AG10803 (cell line): ENCODE results near the gene HHIPL1.

Source experiments
- DNase-seq: peaks from one replicate; pipeline ENCODE4 v3.0.0; 2010; ENCODE audit warnings: low read depth
- H3K4me3 ChIP-seq: 2 replicates; pipeline ENCODE4 v1.5.1; 2011; ENCODE audit warnings: mild to moderate bottlenecking, low read length, control low read depth
- TF ChIP-seq, protein P1 (sequence below): conservative IDR thresholded peaks from 2 replicates; pipeline ENCODE4 v1.5.1; 2011; ENCODE audit warnings: mild to moderate bottlenecking, low read length, control low read depth, inconsistent platforms

HHIPL1 gene

DNA sequence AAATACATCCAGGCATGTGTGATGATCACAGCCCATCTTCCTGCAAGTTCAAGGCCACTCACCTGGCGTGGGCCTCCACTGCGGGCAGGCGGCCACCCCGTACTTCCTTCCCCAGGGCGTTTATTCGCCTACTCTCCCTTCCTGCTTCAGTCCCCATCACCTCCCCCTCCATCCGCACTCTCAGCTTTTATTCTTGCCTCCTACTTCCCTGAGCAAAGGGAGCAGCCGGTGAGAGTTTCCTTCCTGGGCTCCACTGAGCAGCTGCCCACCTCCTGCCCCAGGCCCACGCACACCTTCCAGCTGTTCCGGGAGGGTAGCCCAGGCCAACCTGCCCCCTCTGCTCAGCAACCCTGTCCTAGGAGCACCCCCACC lies 43.3 kb downstream of the HHIPL1 start:
- TF ChIP-seq, protein P1, sequence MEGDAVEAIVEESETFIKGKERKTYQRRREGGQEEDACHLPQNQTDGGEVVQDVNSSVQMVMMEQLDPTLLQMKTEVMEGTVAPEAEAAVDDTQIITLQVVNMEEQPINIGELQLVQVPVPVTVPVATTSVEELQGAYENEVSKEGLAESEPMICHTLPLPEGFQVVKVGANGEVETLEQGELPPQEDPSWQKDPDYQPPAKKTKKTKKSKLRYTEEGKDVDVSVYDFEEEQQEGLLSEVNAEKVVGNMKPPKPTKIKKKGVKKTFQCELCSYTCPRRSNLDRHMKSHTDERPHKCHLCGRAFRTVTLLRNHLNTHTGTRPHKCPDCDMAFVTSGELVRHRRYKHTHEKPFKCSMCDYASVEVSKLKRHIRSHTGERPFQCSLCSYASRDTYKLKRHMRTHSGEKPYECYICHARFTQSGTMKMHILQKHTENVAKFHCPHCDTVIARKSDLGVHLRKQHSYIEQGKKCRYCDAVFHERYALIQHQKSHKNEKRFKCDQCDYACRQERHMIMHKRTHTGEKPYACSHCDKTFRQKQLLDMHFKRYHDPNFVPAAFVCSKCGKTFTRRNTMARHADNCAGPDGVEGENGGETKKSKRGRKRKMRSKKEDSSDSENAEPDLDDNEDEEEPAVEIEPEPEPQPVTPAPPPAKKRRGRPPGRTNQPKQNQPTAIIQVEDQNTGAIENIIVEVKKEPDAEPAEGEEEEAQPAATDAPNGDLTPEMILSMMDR: no peak
- no peak overlapping the region for H3K4me3 ChIP-seq
- no peak for DNase-seq

DNA sequence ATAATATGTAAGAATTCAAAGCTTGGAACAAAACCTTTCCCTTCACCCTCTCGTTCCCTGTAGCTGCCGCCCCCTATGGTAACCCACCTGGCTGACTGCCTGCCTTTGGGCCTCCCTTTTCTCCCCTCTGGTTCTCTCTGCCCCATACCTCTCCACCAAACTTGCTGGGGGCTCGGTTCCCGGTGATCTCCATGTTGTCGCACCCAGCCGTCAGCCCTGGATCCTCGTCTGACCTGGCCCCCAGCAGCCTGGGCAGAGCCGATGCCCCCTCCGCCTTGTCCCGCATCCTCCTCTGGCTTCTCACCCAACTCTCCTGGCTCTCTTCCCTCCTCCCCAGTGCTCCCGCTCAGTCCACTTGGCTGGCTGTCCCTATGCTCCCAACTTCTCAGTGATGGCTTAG lies 43.7 kb downstream of the HHIPL1 start:
- no peak overlapping the region for H3K4me3 ChIP-seq
- TF ChIP-seq, protein P1: no peak

DNA sequence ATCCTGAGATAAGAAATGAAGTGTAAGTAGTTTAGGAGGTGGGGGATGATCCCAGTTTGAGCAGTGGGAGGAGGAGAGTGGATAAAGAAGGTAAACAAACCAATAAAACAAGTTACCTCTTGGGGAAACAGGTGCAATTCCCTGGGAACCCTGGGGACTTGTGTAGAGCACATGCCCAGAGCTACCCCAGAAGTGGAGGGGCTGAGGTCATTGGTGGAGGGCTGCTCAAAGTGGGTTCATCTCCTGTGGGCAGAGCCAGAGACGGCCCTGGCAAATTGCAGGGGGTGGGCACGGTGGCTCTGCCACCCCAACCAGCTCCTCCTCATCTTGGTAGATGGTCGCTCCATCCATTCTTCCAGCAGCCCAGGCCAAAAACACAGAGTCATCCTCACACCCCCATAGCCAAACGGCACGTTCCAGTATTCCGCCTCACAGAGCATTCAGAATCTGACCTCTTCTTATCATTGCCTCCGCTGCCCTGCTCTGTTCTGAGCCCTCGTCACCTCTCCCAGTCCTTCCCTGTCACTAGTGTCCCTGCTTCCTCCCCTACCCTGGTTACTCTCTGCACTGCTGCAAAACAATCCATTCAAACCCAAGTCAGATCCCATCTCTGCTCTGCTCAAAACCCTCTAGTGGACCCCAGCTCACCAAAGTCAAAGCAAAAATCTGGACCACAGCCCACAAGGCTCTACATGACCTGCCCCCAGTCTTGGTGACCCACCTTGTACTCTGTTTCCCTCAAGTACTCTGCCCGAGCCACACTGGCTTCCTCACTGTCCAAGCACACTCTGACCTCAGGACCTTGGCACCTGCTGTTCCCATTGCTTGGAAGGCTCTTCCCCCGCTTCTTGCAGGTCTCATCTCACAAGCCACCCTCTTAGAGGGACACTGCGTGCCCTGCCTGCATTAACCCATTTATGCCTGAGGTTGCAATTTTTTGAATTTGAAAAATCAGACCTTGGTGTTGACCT lies 44.6 kb downstream of the HHIPL1 start:
- TF ChIP-seq, protein P1: no peak
- no peak for DNase-seq
- H3K4me3 ChIP-seq: no peak overlapping the region

More for the DNA sequence above, 43.7 kb downstream of the HHIPL1 start:
- DNase-seq: no peak

DNA sequence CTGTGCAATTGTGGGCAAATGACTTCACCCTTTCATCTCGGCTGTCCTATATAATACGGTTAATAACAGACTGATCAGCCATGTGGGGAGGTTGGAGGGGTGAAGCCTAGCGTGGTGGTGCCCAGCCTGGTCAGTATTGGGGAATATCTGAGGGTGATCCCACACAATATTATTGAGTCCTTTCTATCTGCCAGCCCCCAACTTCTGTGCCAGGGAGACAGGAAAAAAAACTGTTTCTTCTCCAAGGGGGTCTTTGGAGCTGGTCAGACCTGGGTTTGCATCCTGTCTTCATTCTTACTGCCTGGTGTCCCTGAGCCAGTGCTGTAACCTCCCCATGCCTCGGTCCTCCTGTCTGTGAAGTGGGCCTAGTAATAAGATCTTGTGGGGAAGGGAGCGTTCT lies 45.7 kb downstream of the HHIPL1 start:
- TF ChIP-seq, protein P1: no peak
- DNase-seq: no peak
- H3K4me3 ChIP-seq: no peak overlapping the region

DNA sequence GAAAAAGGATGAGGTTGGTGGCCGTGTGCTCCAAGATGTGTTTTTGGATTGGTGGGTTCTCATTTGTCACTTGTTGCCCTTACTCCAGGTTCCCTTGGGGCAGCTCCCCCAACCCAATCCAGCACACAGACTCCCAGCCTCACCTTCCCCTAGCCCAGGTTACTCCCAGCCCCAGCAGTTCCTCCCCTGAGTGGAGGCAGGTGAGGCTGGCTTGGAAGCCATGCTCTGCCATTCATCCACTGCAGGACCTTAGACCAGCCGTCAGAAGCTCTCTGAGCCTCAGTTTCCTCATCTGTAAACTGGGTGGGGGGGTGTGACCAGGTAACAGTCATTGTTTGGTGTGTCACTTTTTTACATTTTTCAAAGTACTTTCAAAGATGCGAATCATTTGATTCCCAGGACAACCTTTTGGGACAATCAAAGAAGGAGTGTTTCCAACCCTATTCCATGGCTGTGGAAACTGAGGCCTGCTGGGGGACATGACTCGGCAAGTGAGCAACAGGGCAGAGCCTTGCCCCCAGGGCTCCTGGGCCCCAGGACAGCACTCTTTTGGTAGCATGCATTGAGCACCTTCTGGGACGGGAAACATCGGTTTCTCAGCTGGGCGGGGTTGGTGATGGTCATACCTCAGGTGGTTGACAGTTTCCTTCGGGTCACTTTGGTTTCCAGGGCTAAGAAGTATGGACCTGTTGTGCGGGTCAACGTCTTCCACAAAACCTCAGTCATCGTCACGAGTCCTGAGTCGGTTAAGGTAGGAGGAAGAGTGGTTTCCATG lies 46.4 kb downstream of the HHIPL1 start:
- DNase-seq: no peak
- TF ChIP-seq, protein P1: no peak
- H3K4me3 ChIP-seq: no peak overlapping the region

DNA sequence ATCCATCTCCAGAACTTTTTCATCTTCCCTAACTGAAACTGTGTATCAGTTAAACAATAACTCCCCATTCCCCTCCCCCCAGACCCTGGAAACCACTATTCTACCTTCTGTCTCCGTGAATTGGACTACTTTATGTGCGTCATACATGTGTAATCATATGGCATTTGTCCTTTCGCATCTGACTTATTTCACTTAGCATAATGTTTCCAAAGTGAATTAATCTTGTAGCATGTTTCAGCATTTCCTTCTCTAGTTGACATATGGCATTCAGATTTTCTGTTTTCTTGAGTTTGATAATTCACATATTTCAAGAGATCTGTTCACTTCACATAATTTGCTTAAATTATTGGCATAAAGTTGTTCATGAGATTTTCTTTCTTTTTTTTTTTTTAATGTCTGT lies 49.0 kb downstream of the HHIPL1 start:
- no peak overlapping the region for H3K4me3 ChIP-seq
- TF ChIP-seq, protein P1: no peak
- DNase-seq: no peak
